Measurements from ENCODE around the gene CNTNAP2. TPM values are rescaled to one million over a fixed set of nuclear protein-coding genes. Genes with fewer than 3 reads are reported as not detected.

The CNTNAP2 gene
- total RNA-seq, 4 donors from 2014 or later: 0.25 to 0.89 (median 0.30) TPM; not detected in 1

GRCh38 chr7:147497246-147497645 is 1380.6 kb downstream of the CNTNAP2 start:
- H3K27me3 ChIP-seq: no peaks in the 10 kb centered on the region
- no peak overlapping the region for H3K4me3 ChIP-seq
- H3K36me3 ChIP-seq: no peaks in the 10 kb centered on the region
- 88% methylated on average over 1 of the region's 1 CpG for WGBS
- H3K9me3 ChIP-seq: peaks cover 6% of the 10 kb centered on the region
- H3K27ac ChIP-seq: no peak overlapping the region
- TF ChIP-seq CTCF (IDR thresholded peaks at IDR 0.05) (no peak), POLR2AphosphoS5 (IDR thresholded peaks at IDR 0.05) (no peak), POLR2A (IDR thresholded peaks at IDR 0.05) (no peak), EP300 (IDR thresholded peaks at IDR 0.05) (no peak)
- no peaks in the 10 kb centered on the region for H3K4me1 ChIP-seq
- DNase-seq (ENCODE audit: low spot score in 2 of 2): no peak

- DNase-seq (ENCODE audit: low spot score in 2 of 2): no peak
Measured at GRCh38 chr7:147498081-147498480, 1381.5 kb downstream of the CNTNAP2 start.

GRCh38 chr7:147509035-147509501 is 1392.5 kb downstream of the CNTNAP2 start:
- no peak for TF ChIP-seq POLR2AphosphoS5 (IDR thresholded peaks at IDR 0.05)
- no peak for TF ChIP-seq POLR2A (IDR thresholded peaks at IDR 0.05)
- no peak for TF ChIP-seq CTCF (IDR thresholded peaks at IDR 0.05)
- Histone ChIP-seq H3K4me3 (no peak overlapping the region), H3K9me3 (no peaks in the 10 kb centered on the region), H3K27me3 (no peaks in the 10 kb centered on the region), H3K36me3 (no peaks in the 10 kb centered on the region), H3K4me1 (no peaks in the 10 kb centered on the region), H3K27ac (no peak overlapping the region)
- no peak for DNase-seq (ENCODE audit: low spot score in 2 of 2)
- WGBS: 41% methylated on average over 3 of the region's 3 CpGs

More at GRCh38 chr7:147498081-147498480, 1381.5 kb downstream of the CNTNAP2 start:
- Histone ChIP-seq H3K9me3 (peaks cover 6% of the 10 kb centered on the region), H3K27me3 (no peaks in the 10 kb centered on the region), H3K4me1 (no peaks in the 10 kb centered on the region), H3K27ac (no peak overlapping the region), H3K4me3 (no peak overlapping the region), H3K36me3 (no peaks in the 10 kb centered on the region)
- 92% methylated on average over 2 of the region's 2 CpGs for WGBS
- TF ChIP-seq EP300 (IDR thresholded peaks at IDR 0.05): no peak
- TF ChIP-seq CTCF (IDR thresholded peaks at IDR 0.05): no peak
- no peak for TF ChIP-seq POLR2A (IDR thresholded peaks at IDR 0.05)
- TF ChIP-seq POLR2AphosphoS5 (IDR thresholded peaks at IDR 0.05): no peak

- no peaks in the 10 kb centered on the region for H3K36me3 ChIP-seq
- no peak overlapping the region for H3K4me3 ChIP-seq
- 70% methylated on average over 4 of the region's 4 CpGs for WGBS
- no peaks in the 10 kb centered on the region for H3K9me3 ChIP-seq
- DNase-seq (ENCODE audit: low spot score in 2 of 2): no peak
- no peaks in the 10 kb centered on the region for H3K4me1 ChIP-seq
- no peak overlapping the region for H3K27ac ChIP-seq
- TF ChIP-seq POLR2AphosphoS5 (IDR thresholded peaks at IDR 0.05): no peak
- TF ChIP-seq POLR2A (IDR thresholded peaks at IDR 0.05): no peak
- TF ChIP-seq CTCF (IDR thresholded peaks at IDR 0.05): no peak
- TF ChIP-seq EP300 (IDR thresholded peaks at IDR 0.05): no peak
- no peaks in the 10 kb centered on the region for H3K27me3 ChIP-seq
Measured at GRCh38 chr7:147509541-147510200, 1393.1 kb downstream of the CNTNAP2 start.

DNA sequence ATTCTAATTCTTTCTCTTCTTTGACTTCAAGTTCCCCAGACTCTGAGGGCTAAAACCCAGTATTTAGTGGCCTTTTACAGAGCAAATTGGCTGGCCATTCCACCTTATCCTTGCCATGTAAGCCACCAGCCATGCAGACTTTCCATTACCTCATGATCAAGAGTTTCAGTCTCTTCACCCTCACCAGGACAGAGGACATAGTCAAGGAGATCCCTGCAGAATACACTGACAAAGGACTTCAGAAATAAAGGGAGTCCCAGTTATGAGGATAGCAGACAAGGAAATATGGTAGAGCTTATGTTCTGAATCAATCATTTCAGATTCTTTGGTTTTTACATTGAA is 1393.6 kb downstream of the CNTNAP2 start:
- Histone ChIP-seq H3K27me3 (no peaks in the 10 kb centered on the region), H3K9me3 (no peaks in the 10 kb centered on the region), H3K36me3 (no peaks in the 10 kb centered on the region), H3K4me3 (no peak overlapping the region), H3K27ac (no peak overlapping the region), H3K4me1 (no peaks in the 10 kb centered on the region)
- no peak for DNase-seq (ENCODE audit: low spot score in 2 of 2)
- no peak for TF ChIP-seq POLR2AphosphoS5 (IDR thresholded peaks at IDR 0.05)
- TF ChIP-seq CTCF (IDR thresholded peaks at IDR 0.05): no peak
- TF ChIP-seq EP300 (IDR thresholded peaks at IDR 0.05): no peak
- TF ChIP-seq POLR2A (IDR thresholded peaks at IDR 0.05): no peak

Data from suprapubic skin (tissue), 4 donors.